OCI-LY7 (cell line): ENCODE results near the gene FRMD6.

Experiments used
- EZH2phosphoT487 ChIP-seq: fragments of 200-600 bp; sonication (generic); IDR thresholded peaks from 2 replicates; pipeline ENCODE4 v1.6.1; 2018; ENCODE audit warnings: low read depth, borderline replicate concordance, mild to moderate bottlenecking, mixed run types, antibody characterized with exemption, low read length, moderate library complexity, mixed read lengths
- TF ChIP-seq, protein P1 (sequence below): fragments of 200-600 bp; sonication (generic); conservative IDR thresholded peaks from 2 replicates; pipeline ENCODE4 v1.5.1; 2014; ENCODE audit warnings: mild to moderate bottlenecking, antibody characterized with exemption, low read length, moderate library complexity, mixed read lengths

DNA sequence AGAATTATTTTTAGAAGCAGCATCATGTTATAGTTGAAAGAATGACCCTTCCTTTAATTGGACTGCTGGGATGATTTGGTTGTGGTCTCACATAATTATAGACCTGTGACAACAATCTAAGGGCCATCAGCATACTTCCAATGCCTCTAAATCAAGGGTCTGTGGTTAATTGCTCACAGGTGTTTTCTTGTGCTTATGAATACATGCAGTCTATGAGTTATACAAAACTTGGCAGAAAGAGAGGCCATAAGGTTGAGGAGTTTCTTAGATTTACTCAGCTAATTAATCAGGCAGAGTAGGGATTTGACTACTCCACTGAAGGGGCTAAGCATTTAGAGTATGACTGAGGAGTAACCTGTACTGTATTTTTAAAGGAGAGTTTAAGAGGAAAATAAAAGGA, 37.0 kb upstream of the FRMD6 start:
- TF ChIP-seq, protein P1, sequence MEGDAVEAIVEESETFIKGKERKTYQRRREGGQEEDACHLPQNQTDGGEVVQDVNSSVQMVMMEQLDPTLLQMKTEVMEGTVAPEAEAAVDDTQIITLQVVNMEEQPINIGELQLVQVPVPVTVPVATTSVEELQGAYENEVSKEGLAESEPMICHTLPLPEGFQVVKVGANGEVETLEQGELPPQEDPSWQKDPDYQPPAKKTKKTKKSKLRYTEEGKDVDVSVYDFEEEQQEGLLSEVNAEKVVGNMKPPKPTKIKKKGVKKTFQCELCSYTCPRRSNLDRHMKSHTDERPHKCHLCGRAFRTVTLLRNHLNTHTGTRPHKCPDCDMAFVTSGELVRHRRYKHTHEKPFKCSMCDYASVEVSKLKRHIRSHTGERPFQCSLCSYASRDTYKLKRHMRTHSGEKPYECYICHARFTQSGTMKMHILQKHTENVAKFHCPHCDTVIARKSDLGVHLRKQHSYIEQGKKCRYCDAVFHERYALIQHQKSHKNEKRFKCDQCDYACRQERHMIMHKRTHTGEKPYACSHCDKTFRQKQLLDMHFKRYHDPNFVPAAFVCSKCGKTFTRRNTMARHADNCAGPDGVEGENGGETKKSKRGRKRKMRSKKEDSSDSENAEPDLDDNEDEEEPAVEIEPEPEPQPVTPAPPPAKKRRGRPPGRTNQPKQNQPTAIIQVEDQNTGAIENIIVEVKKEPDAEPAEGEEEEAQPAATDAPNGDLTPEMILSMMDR = no peak
- no peak for TF ChIP-seq EZH2phosphoT487
